HG02973 (cell line): ENCODE data around the gene PSAP.
A peak's percentile ranks its signal among the peaks of the same experiment; 100 is the strongest.

Experiments
- ATAC-seq: cut with Tn5 transposase; IDR thresholded peaks from one replicate; pipeline ENCODE4 v1.9.1; 2021; ENCODE audit warnings: moderate library complexity; ENCODE audit not compliant: unreplicated experiment

Gene PSAP

GRCh38 chr10:71770255-71770654 is 80.8 kb downstream of the PSAP start:
- no peak for ATAC-seq

GRCh38 chr10:71769279-71769823 is 81.7 kb downstream of the PSAP start:
- ATAC-seq: peak; percentile 20

- ATAC-seq: no peak
Observed at GRCh38 chr10:71767420-71768035, 83.5 kb downstream of the PSAP start.

- ATAC-seq: no peak
Observed at GRCh38 chr10:71766717-71767419, 84.2 kb downstream of the PSAP start.
